ENCODE data around the gene THRA. TPM values are rescaled to one million over a fixed set of nuclear protein-coding genes. Genes with fewer than 3 reads are reported as not detected.

THRA gene
- total and polyA plus RNA-seq, 2 donors (not counting 3 experiments of a cell fraction or from before 2014, with no cell fraction given), result 17.4 to 29.6 TPM

DNA sequence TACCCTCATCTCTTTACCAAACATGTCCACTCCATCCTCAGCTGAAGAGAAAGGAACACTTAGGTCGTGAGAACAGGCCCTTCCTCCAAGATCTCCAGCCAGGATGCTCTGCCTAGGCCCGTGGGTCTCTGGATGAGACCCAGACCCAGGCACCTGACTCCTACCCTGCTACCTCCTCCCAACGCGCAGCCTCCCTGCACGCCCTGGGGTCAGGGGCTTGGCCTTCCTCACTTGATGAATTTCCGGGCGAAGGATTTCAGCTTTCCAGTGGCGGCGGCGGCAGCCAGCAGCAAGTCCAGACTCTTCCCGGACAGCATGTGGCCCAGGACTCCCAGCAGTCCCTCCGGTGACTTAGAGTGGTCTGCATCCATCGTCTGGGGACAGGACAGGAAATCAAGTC, 34.2 kb upstream of the THRA start:
- Histone ChIP-seq H3K4me2 (ENCODE audit: insufficient read depth, low read length) (no peak overlapping the region), H3K27me3 (ENCODE audit: control insufficient read depth in 2 of 2, insufficient read depth in 2 of 2, low read length in 2 of 2) (no peaks in the 10 kb centered on the region), H4K20me1 (replicated peaks; ENCODE audit: control insufficient read depth, extremely low read depth, insufficient read depth, low read length) (no peaks in the 10 kb centered on the region), H3K9me3 (replicated peaks; ENCODE audit: control insufficient read depth, insufficient read depth, low read length) (no peaks in the 10 kb centered on the region), H3K9ac (replicated peaks; ENCODE audit: extremely low read depth, insufficient read depth, low read length) (no peak overlapping the region), H3K79me2 (ENCODE audit: control insufficient read depth, insufficient read depth, low read length) (no peaks in the 10 kb centered on the region), H3K9me1 (replicated peaks; ENCODE audit: control insufficient read depth, extremely low read depth, insufficient read depth, low read length) (no peaks in the 10 kb centered on the region), H3K36me3 (ENCODE audit: control insufficient read depth in 2 of 2, extremely low read depth in 1 of 2, insufficient read depth in 2 of 2, low read length in 2 of 2) (peaks cover 2 to 40% of the 10 kb centered on the region in 2 experiments), H3K4me3 (replicated peaks in 1 of 3; ENCODE audit: insufficient read depth in 1 of 3, low read depth in 1 of 3, low read length in 3 of 3) (no peak overlapping the region), H3K4me1 (ENCODE audit: control insufficient read depth, extremely low read depth, insufficient read depth, low read length) (peaks cover 32% of the 10 kb centered on the region), H2AFZ (ENCODE audit: low read depth, low read length) (no peak overlapping the region), H3K27ac (ENCODE audit: insufficient read depth, low read depth, low read length) (no peak overlapping the region)
- intact Hi-C loops (cut with micrococcal nuclease), result no loop called here
- TF ChIP-seq MYC (IDR thresholded peaks at IDR 0.05; ENCODE audit: low read depth, low read length) (no peak), GATA2 (IDR thresholded peaks at IDR 0.05; ENCODE audit: insufficient read depth, insufficient read length, low read depth, low read length) (no peak), MAX (IDR thresholded peaks at IDR 0.05; ENCODE audit: insufficient read depth, insufficient read length) (no peak), POLR2A (IDR thresholded peaks at IDR 0.05; ENCODE audit: low read depth, low read length) (no peak), JUN (IDR thresholded peaks at IDR 0.05; ENCODE audit: borderline replicate concordance, insufficient read depth, insufficient read length, low read depth) (no peak), FOS (IDR thresholded peaks at IDR 0.05; ENCODE audit: borderline replicate concordance, insufficient read depth, low read length) (no peak), EZH2 (IDR thresholded peaks at IDR 0.05; ENCODE audit: borderline replicate concordance, low read depth, low read length, severe bottlenecking) (no peak), POLR2AphosphoS5 (IDR thresholded peaks at IDR 0.05; ENCODE audit: insufficient read depth, low read depth, low read length) (no peak), CTCF (IDR thresholded peaks at IDR 0.05; ENCODE audit: extremely low read depth in 1 of 2, insufficient read depth in 1 of 2, low read depth in 1 of 2, low read length in 2 of 2) (no peak)
- CTCF ChIA-PET, result interaction anchor here (0.9 to 5.5 kb wide), 9 partner anchors 8 to 155 kb away, joined by 3 to 246 read pairs (median 5); partner anchors contain the start of gene CSF3
- POLR2A ChIA-PET, result no interaction called here
- BruUV-seq (replicated peaks), result no TSS peak
- FAIRE-seq (no peak), DNase-seq (ENCODE audit: low read depth, low spot score) (no peak)
- dilution Hi-C loops (cut with MboI; ENCODE audit: extremely low pct_ligation_motif_present, low sequenced_read_pairs), result no loop called here

All from endothelial cell of umbilical vein (primary cell).